ENCODE data around the gene ALAS2. TPM values are rescaled to one million over a fixed set of nuclear protein-coding genes. Genes with fewer than 3 reads are reported as not detected.
A peak's percentile ranks its signal among the peaks of the same experiment; 100 is the strongest.

Gene ALAS2
- total and polyA plus RNA-seq, 2 experiments from 2014 or later = 0.23 TPM; not detected in 1

DNA sequence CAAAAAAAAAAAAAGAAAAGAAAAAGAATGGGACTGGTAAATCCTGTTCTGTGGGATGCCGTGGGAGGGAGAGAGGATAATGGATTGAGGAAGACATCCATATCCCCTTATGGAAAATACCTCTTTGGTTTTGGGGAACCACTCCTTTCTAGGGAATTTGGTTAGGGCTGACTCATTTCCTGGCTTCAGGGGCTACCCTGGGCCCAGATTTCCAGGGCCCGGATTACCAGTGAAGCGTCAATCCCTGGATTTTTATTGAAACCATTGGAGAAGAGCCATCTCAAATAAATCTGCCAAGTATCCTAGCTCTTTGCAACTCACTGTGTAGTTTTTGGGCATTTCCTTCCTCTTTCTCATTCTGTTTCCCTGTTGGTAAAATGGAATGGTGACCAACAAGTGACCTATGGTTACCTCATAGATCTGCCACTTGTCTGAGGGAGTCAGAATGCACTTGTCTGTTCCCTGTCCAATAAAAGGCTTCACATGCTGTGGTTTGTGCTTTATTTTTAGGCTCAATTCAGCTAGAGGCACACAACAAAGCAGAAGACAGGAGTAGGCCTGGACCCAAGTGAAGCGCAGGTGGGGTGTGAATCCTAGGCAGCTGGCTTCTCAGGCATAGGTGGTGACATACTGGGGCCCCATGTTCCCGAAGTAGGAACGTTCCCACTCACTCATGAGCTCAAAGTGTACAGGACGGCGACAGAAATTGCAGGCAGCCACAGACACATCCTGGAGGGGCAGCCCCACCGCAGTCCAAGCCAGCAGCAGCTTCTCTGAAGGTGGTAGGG lies 22.0 kb downstream of the ALAS2 start:
- H3K36me3 Mint-ChIP-seq (ENCODE audit: low read depth) = peaks cover 29% of the 10 kb centered on the region
- no peak overlapping the region for H3K4me3 Mint-ChIP-seq
- H3K36me3 ChIP-seq (ENCODE audit: insufficient read depth) = no peaks in the 10 kb centered on the region
- no peak overlapping the region for H3K4me3 ChIP-seq
- H3K27me3 ChIP-seq (ENCODE audit: insufficient read depth) = no peaks in the 10 kb centered on the region
- no peaks in the 10 kb centered on the region for H3K9me2 ChIP-seq (ENCODE audit: insufficient read depth)
- no peak overlapping the region for H3K27ac Mint-ChIP-seq
- H3K4me1 ChIP-seq (ENCODE audit: insufficient read depth) = no peaks in the 10 kb centered on the region
- no peaks in the 10 kb centered on the region for H3K27me3 Mint-ChIP-seq (ENCODE audit: insufficient read depth, low read depth, poor library complexity)
- 0 out of 2 replicates have a peak overlapping the region, but pooled peaks have one; percentile 17 for H3K27ac ChIP-seq (ENCODE audit: low read depth)
- H4K20me1 ChIP-seq (replicated peaks; ENCODE audit: insufficient read depth) = no peaks in the 10 kb centered on the region
- no peak for TF ChIP-seq CREB1 (CRISPR knock-in tag; IDR thresholded peaks at IDR 0.05; ENCODE audit: low read depth)
- TF ChIP-seq NANOG (IDR thresholded peaks at IDR 0.05; ENCODE audit: borderline replicate concordance) = no peak
- TF ChIP-seq, protein P1, sequence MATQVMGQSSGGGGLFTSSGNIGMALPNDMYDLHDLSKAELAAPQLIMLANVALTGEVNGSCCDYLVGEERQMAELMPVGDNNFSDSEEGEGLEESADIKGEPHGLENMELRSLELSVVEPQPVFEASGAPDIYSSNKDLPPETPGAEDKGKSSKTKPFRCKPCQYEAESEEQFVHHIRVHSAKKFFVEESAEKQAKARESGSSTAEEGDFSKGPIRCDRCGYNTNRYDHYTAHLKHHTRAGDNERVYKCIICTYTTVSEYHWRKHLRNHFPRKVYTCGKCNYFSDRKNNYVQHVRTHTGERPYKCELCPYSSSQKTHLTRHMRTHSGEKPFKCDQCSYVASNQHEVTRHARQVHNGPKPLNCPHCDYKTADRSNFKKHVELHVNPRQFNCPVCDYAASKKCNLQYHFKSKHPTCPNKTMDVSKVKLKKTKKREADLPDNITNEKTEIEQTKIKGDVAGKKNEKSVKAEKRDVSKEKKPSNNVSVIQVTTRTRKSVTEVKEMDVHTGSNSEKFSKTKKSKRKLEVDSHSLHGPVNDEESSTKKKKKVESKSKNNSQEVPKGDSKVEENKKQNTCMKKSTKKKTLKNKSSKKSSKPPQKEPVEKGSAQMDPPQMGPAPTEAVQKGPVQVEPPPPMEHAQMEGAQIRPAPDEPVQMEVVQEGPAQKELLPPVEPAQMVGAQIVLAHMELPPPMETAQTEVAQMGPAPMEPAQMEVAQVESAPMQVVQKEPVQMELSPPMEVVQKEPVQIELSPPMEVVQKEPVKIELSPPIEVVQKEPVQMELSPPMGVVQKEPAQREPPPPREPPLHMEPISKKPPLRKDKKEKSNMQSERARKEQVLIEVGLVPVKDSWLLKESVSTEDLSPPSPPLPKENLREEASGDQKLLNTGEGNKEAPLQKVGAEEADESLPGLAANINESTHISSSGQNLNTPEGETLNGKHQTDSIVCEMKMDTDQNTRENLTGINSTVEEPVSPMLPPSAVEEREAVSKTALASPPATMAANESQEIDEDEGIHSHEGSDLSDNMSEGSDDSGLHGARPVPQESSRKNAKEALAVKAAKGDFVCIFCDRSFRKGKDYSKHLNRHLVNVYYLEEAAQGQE (IDR thresholded peaks at IDR 0.05; ENCODE audit: unreplicated experiment) = no peak
- TF ChIP-seq JUNB (IDR thresholded peaks at IDR 0.05; ENCODE audit: unreplicated experiment) = no peak
- TF ChIP-seq EZH2 (IDR thresholded peaks at IDR 0.05; ENCODE audit: low read depth, unreplicated experiment) = no peak
- TF ChIP-seq STAT1 (IDR thresholded peaks at IDR 0.05; ENCODE audit: unreplicated experiment) = no peak
- TF ChIP-seq, protein P2, sequence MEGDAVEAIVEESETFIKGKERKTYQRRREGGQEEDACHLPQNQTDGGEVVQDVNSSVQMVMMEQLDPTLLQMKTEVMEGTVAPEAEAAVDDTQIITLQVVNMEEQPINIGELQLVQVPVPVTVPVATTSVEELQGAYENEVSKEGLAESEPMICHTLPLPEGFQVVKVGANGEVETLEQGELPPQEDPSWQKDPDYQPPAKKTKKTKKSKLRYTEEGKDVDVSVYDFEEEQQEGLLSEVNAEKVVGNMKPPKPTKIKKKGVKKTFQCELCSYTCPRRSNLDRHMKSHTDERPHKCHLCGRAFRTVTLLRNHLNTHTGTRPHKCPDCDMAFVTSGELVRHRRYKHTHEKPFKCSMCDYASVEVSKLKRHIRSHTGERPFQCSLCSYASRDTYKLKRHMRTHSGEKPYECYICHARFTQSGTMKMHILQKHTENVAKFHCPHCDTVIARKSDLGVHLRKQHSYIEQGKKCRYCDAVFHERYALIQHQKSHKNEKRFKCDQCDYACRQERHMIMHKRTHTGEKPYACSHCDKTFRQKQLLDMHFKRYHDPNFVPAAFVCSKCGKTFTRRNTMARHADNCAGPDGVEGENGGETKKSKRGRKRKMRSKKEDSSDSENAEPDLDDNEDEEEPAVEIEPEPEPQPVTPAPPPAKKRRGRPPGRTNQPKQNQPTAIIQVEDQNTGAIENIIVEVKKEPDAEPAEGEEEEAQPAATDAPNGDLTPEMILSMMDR (conservative IDR thresholded peaks at IDR 0.05; ENCODE audit: low read depth in 2 of 2) = no peak
- TF ChIP-seq, protein P3, sequence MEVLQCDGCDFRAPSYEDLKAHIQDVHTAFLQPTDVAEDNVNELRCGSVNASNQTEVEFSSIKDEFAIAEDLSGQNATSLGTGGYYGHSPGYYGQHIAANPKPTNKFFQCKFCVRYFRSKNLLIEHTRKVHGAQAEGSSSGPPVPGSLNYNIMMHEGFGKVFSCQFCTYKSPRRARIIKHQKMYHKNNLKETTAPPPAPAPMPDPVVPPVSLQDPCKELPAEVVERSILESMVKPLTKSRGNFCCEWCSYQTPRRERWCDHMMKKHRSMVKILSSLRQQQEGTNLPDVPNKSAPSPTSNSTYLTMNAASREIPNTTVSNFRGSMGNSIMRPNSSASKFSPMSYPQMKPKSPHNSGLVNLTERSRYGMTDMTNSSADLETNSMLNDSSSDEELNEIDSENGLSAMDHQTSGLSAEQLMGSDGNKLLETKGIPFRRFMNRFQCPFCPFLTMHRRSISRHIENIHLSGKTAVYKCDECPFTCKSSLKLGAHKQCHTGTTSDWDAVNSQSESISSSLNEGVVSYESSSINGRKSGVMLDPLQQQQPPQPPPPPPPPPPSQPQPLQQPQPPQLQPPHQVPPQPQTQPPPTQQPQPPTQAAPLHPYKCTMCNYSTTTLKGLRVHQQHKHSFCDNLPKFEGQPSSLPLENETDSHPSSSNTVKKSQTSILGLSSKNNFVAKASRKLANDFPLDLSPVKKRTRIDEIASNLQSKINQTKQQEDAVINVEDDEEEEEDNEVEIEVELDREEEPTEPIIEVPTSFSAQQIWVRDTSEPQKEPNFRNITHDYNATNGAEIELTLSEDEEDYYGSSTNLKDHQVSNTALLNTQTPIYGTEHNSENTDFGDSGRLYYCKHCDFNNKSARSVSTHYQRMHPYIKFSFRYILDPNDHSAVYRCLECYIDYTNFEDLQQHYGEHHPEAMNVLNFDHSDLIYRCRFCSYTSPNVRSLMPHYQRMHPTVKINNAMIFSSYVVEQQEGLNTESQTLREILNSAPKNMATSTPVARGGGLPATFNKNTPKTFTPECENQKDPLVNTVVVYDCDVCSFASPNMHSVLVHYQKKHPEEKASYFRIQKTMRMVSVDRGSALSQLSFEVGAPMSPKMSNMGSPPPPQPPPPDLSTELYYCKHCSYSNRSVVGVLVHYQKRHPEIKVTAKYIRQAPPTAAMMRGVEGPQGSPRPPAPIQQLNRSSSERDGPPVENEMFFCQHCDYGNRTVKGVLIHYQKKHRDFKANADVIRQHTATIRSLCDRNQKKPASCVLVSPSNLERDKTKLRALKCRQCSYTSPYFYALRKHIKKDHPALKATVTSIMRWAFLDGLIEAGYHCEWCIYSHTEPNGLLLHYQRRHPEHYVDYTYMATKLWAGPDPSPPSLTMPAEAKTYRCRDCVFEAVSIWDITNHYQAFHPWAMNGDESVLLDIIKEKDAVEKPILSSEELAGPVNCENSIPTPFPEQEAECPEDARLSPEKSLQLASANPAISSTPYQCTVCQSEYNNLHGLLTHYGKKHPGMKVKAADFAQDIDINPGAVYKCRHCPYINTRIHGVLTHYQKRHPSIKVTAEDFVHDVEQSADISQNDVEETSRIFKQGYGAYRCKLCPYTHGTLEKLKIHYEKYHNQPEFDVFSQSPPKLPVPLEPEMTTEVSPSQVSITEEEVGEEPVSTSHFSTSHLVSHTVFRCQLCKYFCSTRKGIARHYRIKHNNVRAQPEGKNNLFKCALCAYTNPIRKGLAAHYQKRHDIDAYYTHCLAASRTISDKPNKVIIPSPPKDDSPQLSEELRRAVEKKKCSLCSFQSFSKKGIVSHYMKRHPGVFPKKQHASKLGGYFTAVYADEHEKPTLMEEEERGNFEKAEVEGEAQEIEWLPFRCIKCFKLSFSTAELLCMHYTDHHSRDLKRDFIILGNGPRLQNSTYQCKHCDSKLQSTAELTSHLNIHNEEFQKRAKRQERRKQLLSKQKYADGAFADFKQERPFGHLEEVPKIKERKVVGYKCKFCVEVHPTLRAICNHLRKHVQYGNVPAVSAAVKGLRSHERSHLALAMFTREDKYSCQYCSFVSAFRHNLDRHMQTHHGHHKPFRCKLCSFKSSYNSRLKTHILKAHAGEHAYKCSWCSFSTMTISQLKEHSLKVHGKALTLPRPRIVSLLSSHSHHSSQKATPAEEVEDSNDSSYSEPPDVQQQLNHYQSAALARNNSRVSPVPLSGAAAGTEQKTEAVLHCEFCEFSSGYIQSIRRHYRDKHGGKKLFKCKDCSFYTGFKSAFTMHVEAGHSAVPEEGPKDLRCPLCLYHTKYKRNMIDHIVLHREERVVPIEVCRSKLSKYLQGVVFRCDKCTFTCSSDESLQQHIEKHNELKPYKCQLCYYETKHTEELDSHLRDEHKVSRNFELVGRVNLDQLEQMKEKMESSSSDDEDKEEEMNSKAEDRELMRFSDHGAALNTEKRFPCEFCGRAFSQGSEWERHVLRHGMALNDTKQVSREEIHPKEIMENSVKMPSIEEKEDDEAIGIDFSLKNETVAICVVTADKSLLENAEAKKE (CRISPR knock-in tag; IDR thresholded peaks at IDR 0.05) = no peak
- TF ChIP-seq, protein P4, sequence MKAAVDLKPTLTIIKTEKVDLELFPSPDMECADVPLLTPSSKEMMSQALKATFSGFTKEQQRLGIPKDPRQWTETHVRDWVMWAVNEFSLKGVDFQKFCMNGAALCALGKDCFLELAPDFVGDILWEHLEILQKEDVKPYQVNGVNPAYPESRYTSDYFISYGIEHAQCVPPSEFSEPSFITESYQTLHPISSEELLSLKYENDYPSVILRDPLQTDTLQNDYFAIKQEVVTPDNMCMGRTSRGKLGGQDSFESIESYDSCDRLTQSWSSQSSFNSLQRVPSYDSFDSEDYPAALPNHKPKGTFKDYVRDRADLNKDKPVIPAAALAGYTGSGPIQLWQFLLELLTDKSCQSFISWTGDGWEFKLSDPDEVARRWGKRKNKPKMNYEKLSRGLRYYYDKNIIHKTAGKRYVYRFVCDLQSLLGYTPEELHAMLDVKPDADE (IDR thresholded peaks at IDR 0.05) = no peak
- no peak for TF ChIP-seq POLR2AphosphoS5 (IDR thresholded peaks at IDR 0.05; ENCODE audit: low read depth)
- DNase-seq (ENCODE audit: low spot score) (no peak), ATAC-seq (no peak)
- H3K79me2 ChIP-seq (replicated peaks; ENCODE audit: insufficient read depth) = no peaks in the 10 kb centered on the region
- H3K4me2 ChIP-seq = no peak overlapping the region
- H3F3A ChIP-seq (replicated peaks; ENCODE audit: low read depth) = no peaks in the 10 kb centered on the region
- H3K4me1 Mint-ChIP-seq = peaks cover 8% of the 10 kb centered on the region
- no peak overlapping the region for H2AFZ ChIP-seq
- H3K9me3 Mint-ChIP-seq = no peaks in the 10 kb centered on the region
